GM12878 (cell line): ENCODE results near the gene MIAT. TPM values are rescaled to one million over a fixed set of nuclear protein-coding genes. Genes with fewer than 3 reads are reported as not detected.
"Not testable (repeated sequence)": the region's sequence is repeated elsewhere in the genome, so short reads cannot be mapped to it uniquely, and the experiment has no call there.

ENCODE experiments used
- ATAC-seq: fragments of 200-7000 bp; cut with Tn5 transposase; 3 replicates; pipeline ENCODE4 v1.9.1; 2020; ENCODE audit warnings: mild to moderate bottlenecking, moderate library complexity
- BruUV-seq: library from RNA; stranded (reverse); fragments of 400-500 nt; replicated peaks from 2 replicates; lab custom pipeline; 2021; lab: Mats Ljungman, UMichigan
- CTCF ChIA-PET: fragments of 300-600 bp; sonication (Branson Sonifier 250); formaldehyde crosslinking; extraction: SDS; loops from one replicate; lab custom pipeline; 2021; ENCODE audit warnings: inconsistent platforms; lab: Yijun Ruan, JAX
- POLR2A ChIA-PET: fragments of 350-600 bp; formaldehyde crosslinking; extraction: SDS; loops from one replicate; lab custom pipeline; 2021; ENCODE audit warnings: inconsistent platforms; lab: Charles Lee
- RAD21 ChIA-PET: fragments of 300-600 bp; sonication (Branson Sonifier 250); formaldehyde crosslinking; loops from one replicate; lab custom pipeline; 2023; ENCODE audit warnings: antibody characterized with exemption; ENCODE audit not compliant: unreplicated experiment; lab: Charles Lee
- SMC1A ChIA-PET: fragments of 300-600 bp; sonication (Branson Sonifier 250); formaldehyde crosslinking; loops from one replicate; lab custom pipeline; 2023; ENCODE audit not compliant: unreplicated experiment, uncharacterized antibody; lab: Charles Lee
- DNase-seq: peaks from one replicate; pipeline ENCODE4 v3.0.0-alpha.2; 2011; ENCODE audit warnings: low read depth, low spot score
- FAIRE-seq: peaks from 3 replicates; lab custom pipeline; 2011; peaks lifted over from hg19 to GRCh38; lab: Jason Lieb, UNC
- H2AFZ ChIP-seq: 2 replicates; pipeline ENCODE4 v1.6.0; 2011; ENCODE audit warnings: low read depth, low read length, control low read depth; ENCODE audit not compliant: control insufficient read depth
- H3K27ac ChIP-seq: 2 replicates; pipeline ENCODE4 v1.5.1; 2011; ENCODE audit warnings: control low read depth; ENCODE audit not compliant: control insufficient read depth, insufficient read depth
- H3K27me3 ChIP-seq, 2 experiments: replicated peaks in 1 of 2; 2 replicates each; pipeline versions ENCODE4 v1.6.0 to v1.6.1; 2011; ENCODE audit warnings: low read length in 1 of 2; ENCODE audit not compliant: control insufficient read depth in 2 of 2, insufficient read depth in 2 of 2
- H3K36me3 ChIP-seq, 2 experiments: 2 replicates each; pipeline ENCODE4 v1.5.1; 2011; ENCODE audit warnings: low read length in 1 of 2; ENCODE audit not compliant: control insufficient read depth in 2 of 2, insufficient read depth in 2 of 2
- H3K4me1 ChIP-seq: 2 replicates; pipeline ENCODE4 v1.6.1; 2011; ENCODE audit warnings: mild to moderate bottlenecking, low read length, moderate library complexity, mixed read lengths; ENCODE audit not compliant: control insufficient read depth, insufficient read depth
- H3K4me2 ChIP-seq: 2 replicates; pipeline ENCODE4 v1.6.0; 2011; ENCODE audit warnings: control low read depth; ENCODE audit not compliant: control insufficient read depth, insufficient read depth
- H3K4me3 ChIP-seq: fragments of 200-600 bp; sonication (generic); 2 replicates; pipeline ENCODE4 v1.5.1; 2016
- H3K79me2 ChIP-seq: 2 replicates; pipeline ENCODE4 v1.6.0; 2011; ENCODE audit warnings: low read length; ENCODE audit not compliant: control insufficient read depth, insufficient read depth
- H3K9ac ChIP-seq: 2 replicates; pipeline ENCODE4 v1.8.0; 2011; ENCODE audit warnings: low read length, control low read depth, mixed read lengths; ENCODE audit not compliant: control insufficient read depth, insufficient read depth
- H3K9me3 ChIP-seq: replicated peaks from 3 replicates; pipeline ENCODE4 v1.5.1; 2011; ENCODE audit warnings: mild to moderate bottlenecking, low read length; ENCODE audit not compliant: control insufficient read depth, insufficient read depth
- H4K20me1 ChIP-seq: 2 replicates; pipeline ENCODE4 v1.6.0; 2011; ENCODE audit not compliant: control insufficient read depth, insufficient read depth
- ASH2L ChIP-seq: fragments of 300-600, 200-600 bp; sonication (generic); IDR thresholded peaks from 2 replicates; pipeline ENCODE4 v1.6.1; 2017; ENCODE audit warnings: low read depth, mild to moderate bottlenecking, borderline replicate concordance
- BMI1 ChIP-seq: fragments of 450-650 bp; IDR thresholded peaks from 2 replicates; pipeline ENCODE4 v1.6.1; 2016; ENCODE audit warnings: mild to moderate bottlenecking, moderate library complexity, borderline replicate concordance
- CBFB ChIP-seq: IDR thresholded peaks from 2 replicates; pipeline ENCODE4 v1.6.1; 2016; ENCODE audit warnings: antibody characterized with exemption, low read depth
- E4F1 ChIP-seq: fragments of 450-650 bp; IDR thresholded peaks from 2 replicates; pipeline ENCODE4 v1.6.1; 2018; ENCODE audit warnings: borderline replicate concordance, mild to moderate bottlenecking; ENCODE audit not compliant: partially characterized antibody
- HDAC2 ChIP-seq: fragments of 200-600 bp; sonication (generic); IDR thresholded peaks from 2 replicates; pipeline ENCODE4 v1.6.1; 2017
- HSF1 ChIP-seq: fragments of 150-350 bp; IDR thresholded peaks from 2 replicates; pipeline ENCODE4 v1.6.1; 2014; ENCODE audit warnings: mild to moderate bottlenecking, low read depth, low read length
- IKZF1 ChIP-seq: fragments of 450-650 bp; conservative IDR thresholded peaks from 2 replicates; pipeline ENCODE4 v1.6.1; 2017; ENCODE audit warnings: antibody characterized with exemption, mild to moderate bottlenecking
- NRF1 ChIP-seq: conservative IDR thresholded peaks from 2 replicates; pipeline ENCODE4 v1.6.1; 2011; ENCODE audit warnings: mild to moderate bottlenecking, low read depth, low read length, improper control_type of control experiment
- POLR2AphosphoS5 ChIP-seq: IDR thresholded peaks from 2 replicates; pipeline ENCODE4 v1.6.1; 2011; ENCODE audit warnings: mild to moderate bottlenecking, low read length, inconsistent platforms
- SPI1 ChIP-seq: IDR thresholded peaks from 2 replicates; pipeline ENCODE4 v1.6.1; 2011; ENCODE audit warnings: low read depth, mild to moderate bottlenecking, low read length, moderate library complexity, borderline replicate concordance; ENCODE audit not compliant: insufficient read depth
- YBX1 ChIP-seq: fragments of 450-650 bp; IDR thresholded peaks from 2 replicates; pipeline ENCODE4 v1.6.1; 2016; ENCODE audit warnings: antibody characterized with exemption
- ZZZ3 ChIP-seq: IDR thresholded peaks from 2 replicates; pipeline ENCODE4 v1.6.1; 2011; ENCODE audit warnings: low read depth; ENCODE audit not compliant: control insufficient read depth, insufficient read length
- WGBS: methylation state at CpG from one replicate; pipeline ENCODE4 v1.1.6; 2016; ENCODE audit warnings: low lambda C conversion rate; ENCODE audit not compliant: insufficient replicate concordance, insufficient coverage; ENCODE audit errors: missing lambda C conversion rate; 5-methylcytosine and 5-hydroxymethylcytosine counted together
- in situ Hi-C: fragments of 300-500 bp; cut with MboI; formaldehyde crosslinking; loops from 9 replicates; pipeline ENCODE4 v1.14.3; 2018; ENCODE audit warnings: mixed read lengths
- intact Hi-C: fragments of 100-400 bp; cut with micrococcal nuclease; formaldehyde crosslinking; loops from one replicate; pipeline ENCODE4 v1.14.2; 2022; ENCODE audit not compliant: unreplicated experiment
- polyA plus RNA-seq, 11 experiments: library from polyadenylated mRNA; depleted of rRNA in 4 of 11; unstranded in 6 of 11; stranded (reverse) in 5 of 11; fragments of >200 nt; fragmentation: Nextera tagmentation in 4 of 11; fragmentation: Illumina TruSeq in 1 of 11; extraction: Ambion mirVana in 4 of 11; extraction: Trizol in 1 of 11; gene quantifications; 1 replicate in 1 of 11; 2 replicates in 10 of 11; pipeline versions ENCODE4 v1.2.1 to v1.2.3, GENCODE V29; 2011 to 2016; ENCODE audit warnings: inconsistent platforms in 2 of 11, missing spikeins in 2 of 11, low read depth in 1 of 11
- total RNA-seq, 4 experiments: library from RNA; depleted of rRNA in 3 of 4; stranded (reverse); fragments of >200 nt in 3 of 4; fragmentation: Illumina TruSeq in 1 of 4; extraction: Trizol in 1 of 4; gene quantifications; 2 replicates each; pipeline versions ENCODE4 v1.2.1 to v1.2.3, GENCODE V29; 2013 to 2021

Gene MIAT
- total and polyA plus RNA-seq, 10 of the 15 experiments (the other 5 are each of a cell fraction or from before 2014, with no cell fraction given) = 0.39 to 13.7 (median 4.6) TPM

- TF ChIP-seq SPI1 = no peak
- TF ChIP-seq CBFB = no peak
- no peak for TF ChIP-seq ZZZ3
- no peak for TF ChIP-seq ASH2L
Observed at GRCh38 chr22:26612652-26613051, 44.7 kb upstream of the MIAT start (continued).

- H2AFZ ChIP-seq, H3K9me3 ChIP-seq, FAIRE-seq, H3K27me3 ChIP-seq, ATAC-seq, H3K79me2 ChIP-seq, H4K20me1 ChIP-seq, in situ Hi-C loops, H3K4me2 ChIP-seq, DNase-seq, H3K27ac ChIP-seq, intact Hi-C loops, BruUV-seq, RAD21 ChIA-PET, POLR2A ChIA-PET, H3K36me3 ChIP-seq, H3K9ac ChIP-seq, H3K4me3 ChIP-seq: not testable (repeated sequence)
- H3K4me1 ChIP-seq = peaks cover 38% of the 10 kb centered on the region
- SMC1A ChIA-PET = interaction anchor here (0.8 kb wide), 1 partner anchor 22 kb away, joined by 3 read pairs; no protein-coding TSS in a partner anchor
- WGBS = 60% methylated on average over 10 of the region's 10 CpGs
- CTCF ChIA-PET = interaction anchor here (1.1 kb wide), 1 partner anchor 28 kb away, joined by 3 read pairs; no protein-coding TSS in a partner anchor
Observed at GRCh38 chr22:26613753-26614152, 43.6 kb upstream of the MIAT start.

GRCh38 chr22:26614322-26614721 lies 43.1 kb upstream of the MIAT start:
- FAIRE-seq (no peak), DNase-seq (no peak), ATAC-seq (no peak)
- WGBS = 85% methylated on average over 14 of the region's 14 CpGs
- CTCF ChIA-PET = no interaction called here
- RAD21 ChIA-PET = no interaction called here
- Histone ChIP-seq H3K79me2 (no peaks in the 10 kb centered on the region), H4K20me1 (no peaks in the 10 kb centered on the region), H3K27ac (no peak overlapping the region), H3K4me3 (no peak overlapping the region), H3K9me3 (no peaks in the 10 kb centered on the region), H2AFZ (no peak overlapping the region), H3K4me2 (no peak overlapping the region), H3K36me3 (no peaks in the 10 kb centered on the region), H3K9ac (no peak overlapping the region), H3K4me1 (peaks cover 37% of the 10 kb centered on the region), H3K27me3 (no peaks in the 10 kb centered on the region)
- in situ Hi-C loops (no loop called here), intact Hi-C loops (no loop called here)
- POLR2A ChIA-PET = no interaction called here
- BruUV-seq = no TSS peak
- SMC1A ChIA-PET = interaction anchor here (0.8 kb wide), 1 partner anchor 22 kb away, joined by 3 read pairs; no protein-coding TSS in a partner anchor
- TF ChIP-seq NRF1 (no peak), BMI1 (no peak), HDAC2 (no peak), POLR2AphosphoS5 (no peak), HSF1 (no peak), E4F1 (no peak), IKZF1 (no peak), YBX1 (no peak)
